Measurements from ENCODE around the gene TGFBR2.

DNA sequence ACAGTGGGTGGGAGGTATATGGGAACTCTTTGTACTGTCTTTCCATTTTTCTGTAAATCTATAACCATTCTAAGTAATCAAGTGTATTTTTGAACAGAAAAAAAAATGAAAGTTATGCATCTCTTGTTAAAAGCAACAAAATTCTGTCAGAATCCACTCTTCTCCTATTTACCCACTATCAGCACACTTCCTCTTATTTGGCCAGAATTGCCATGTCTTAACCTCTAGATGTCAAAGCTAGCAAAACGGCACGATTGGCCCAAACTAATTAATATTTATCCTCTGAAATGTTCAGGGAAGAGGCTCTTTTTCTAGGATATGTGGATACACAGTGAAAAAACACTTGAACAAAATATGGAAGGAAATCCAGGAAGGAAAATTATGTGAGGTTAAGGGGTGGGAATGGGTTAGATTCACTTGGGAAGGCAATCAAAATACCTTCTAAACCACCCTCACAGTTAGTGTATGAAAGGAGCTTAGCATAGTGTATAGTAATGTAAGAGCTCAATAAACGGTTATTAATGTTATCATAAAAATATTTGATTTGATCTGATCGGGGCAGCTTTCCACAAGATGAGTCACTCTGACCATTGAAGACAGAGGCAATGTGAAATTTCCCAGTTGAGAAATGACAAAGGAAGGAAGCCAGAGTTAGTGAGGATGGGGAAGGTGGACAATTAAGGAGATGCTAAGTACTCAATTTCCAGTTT lies 20.1 kb upstream of the TGFBR2 start:
- TF ChIP-seq, protein P1, sequence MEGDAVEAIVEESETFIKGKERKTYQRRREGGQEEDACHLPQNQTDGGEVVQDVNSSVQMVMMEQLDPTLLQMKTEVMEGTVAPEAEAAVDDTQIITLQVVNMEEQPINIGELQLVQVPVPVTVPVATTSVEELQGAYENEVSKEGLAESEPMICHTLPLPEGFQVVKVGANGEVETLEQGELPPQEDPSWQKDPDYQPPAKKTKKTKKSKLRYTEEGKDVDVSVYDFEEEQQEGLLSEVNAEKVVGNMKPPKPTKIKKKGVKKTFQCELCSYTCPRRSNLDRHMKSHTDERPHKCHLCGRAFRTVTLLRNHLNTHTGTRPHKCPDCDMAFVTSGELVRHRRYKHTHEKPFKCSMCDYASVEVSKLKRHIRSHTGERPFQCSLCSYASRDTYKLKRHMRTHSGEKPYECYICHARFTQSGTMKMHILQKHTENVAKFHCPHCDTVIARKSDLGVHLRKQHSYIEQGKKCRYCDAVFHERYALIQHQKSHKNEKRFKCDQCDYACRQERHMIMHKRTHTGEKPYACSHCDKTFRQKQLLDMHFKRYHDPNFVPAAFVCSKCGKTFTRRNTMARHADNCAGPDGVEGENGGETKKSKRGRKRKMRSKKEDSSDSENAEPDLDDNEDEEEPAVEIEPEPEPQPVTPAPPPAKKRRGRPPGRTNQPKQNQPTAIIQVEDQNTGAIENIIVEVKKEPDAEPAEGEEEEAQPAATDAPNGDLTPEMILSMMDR (conservative IDR thresholded peaks at IDR 0.05; ENCODE audit: low read depth, low read length) = no peak
- TF ChIP-seq EZH2 (IDR thresholded peaks at IDR 0.05; ENCODE audit: borderline replicate concordance, low read depth, low read length, poor library complexity, severe bottlenecking) = no peak
